ENCODE data around the gene HAUS5.

- no peak for TF ChIP-seq CTCF (IDR thresholded peaks at IDR 0.05)
- TF ChIP-seq POLR2A (IDR thresholded peaks at IDR 0.05): no peak
Measured at GRCh38 chr19:35563207-35563829, 49.2 kb upstream of the HAUS5 start, which contains the start of gene ATP4A.

Data from testis (tissue), 2 donors.